SIG-M5 treated with dmso at 0.1 percent for 504 hours (cell line): Measurements from ENCODE around the gene FMNL1.

ENCODE experiments used
- DNase-seq: peaks from one replicate; lab custom pipeline; 2025; ENCODE audit not compliant: unreplicated experiment; lab: John Stamatoyannopoulos, UW

FMNL1 gene

DNA sequence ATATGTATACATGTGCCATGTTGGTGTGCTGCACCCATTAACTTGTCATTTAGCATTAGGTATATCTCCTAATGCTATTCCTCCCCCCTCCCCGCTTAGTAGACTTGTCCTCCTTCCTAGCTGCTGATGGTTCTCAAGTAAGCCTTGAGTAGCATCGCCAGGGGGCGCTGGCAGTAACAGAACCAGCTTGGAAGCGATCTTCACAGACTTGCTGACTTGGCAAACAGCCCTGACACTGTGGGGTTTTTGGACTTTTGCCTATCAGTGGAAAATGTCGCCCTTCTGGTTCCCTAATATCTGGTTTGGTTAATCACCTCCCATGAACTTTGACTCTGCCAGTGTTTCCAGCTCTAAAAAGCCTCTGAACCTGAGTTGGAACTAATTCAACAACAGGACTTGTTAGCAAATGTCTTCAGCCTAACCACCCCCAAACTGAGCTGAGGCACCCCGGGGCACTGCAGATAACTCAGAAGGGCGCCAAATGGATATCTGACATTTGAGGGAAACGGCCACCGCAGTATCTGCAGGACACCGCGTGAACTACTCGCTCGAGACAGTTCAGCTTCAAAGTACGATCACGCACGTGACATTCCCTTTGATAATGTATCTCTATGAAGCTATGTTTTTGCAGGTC, 55.6 kb downstream of the FMNL1 start:
- peak; percentile 93 for DNase-seq

DNA sequence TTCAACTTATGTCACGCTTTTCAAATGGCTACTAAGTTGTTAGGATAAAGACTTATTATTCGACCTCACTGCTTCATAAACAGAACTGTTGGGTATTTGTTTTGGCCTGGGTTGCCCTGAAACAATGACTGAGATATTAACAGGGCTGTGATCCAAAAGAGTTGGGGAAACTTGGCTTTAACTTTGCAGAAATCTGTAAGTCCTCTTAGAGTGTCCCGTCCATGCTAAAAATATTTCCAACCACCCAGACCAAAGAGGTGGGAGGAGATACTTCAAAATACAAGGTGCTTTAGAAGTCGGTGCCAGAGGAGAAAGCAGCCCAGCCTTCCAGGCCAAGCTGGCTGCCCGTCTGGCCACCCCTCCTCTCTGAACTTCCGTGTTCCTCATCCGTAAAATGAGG, 56.3 kb downstream of the FMNL1 start:
- DNase-seq = no peak

- no peak for DNase-seq
These were observed 58.2 kb downstream of the FMNL1 start for GRCh38 chr17:45279898-45280297.

DNA sequence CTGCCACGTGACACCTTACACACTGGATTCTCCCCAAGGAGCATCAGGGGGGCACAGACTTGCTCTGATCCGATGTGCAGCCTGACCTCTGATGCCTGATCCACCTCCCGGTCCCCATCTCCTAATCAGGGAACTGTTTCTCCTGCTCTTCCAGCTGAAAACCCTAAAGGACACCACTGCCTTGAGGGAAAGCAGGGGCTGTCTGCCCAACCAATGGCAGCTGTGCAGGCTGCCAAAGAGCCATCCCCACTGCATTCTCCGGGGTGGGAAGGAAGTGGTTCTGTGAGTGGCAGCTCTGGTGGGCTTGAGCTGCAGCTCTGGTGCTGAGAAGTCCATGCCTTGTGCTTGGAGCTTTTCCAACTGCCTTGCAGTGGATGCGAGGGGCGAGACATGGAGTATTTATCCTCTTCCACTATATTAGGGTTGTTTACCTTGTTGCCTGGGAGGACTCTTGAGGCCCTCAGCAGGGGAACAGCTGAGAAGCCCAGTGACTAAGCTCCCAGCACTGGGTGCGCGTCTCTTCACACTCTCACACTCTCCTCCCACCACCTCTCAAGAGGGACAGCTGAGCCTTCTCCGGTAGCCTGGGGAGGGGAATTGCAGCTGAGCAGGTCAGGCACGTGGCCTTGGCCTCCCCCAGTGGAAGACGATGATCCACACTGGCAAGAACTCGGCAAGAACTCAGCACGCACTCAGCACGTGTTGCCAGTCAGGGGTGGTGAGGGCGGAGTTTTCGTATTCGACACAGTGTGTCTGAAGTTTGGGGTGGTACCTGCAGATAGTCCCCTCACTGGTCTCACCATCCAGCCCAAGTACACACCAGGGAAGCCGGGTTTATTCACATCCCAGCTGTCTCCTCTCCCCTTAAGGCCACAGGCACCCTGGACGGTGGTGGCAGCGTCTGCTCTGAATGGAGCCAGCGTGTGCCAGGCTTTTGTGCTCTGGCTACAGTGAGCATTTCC, 61.3 kb downstream of the FMNL1 start:
- no peak for DNase-seq

- DNase-seq = no peak
These were observed 62.0 kb downstream of the FMNL1 start for GRCh38 chr17:45283711-45284110.

DNA sequence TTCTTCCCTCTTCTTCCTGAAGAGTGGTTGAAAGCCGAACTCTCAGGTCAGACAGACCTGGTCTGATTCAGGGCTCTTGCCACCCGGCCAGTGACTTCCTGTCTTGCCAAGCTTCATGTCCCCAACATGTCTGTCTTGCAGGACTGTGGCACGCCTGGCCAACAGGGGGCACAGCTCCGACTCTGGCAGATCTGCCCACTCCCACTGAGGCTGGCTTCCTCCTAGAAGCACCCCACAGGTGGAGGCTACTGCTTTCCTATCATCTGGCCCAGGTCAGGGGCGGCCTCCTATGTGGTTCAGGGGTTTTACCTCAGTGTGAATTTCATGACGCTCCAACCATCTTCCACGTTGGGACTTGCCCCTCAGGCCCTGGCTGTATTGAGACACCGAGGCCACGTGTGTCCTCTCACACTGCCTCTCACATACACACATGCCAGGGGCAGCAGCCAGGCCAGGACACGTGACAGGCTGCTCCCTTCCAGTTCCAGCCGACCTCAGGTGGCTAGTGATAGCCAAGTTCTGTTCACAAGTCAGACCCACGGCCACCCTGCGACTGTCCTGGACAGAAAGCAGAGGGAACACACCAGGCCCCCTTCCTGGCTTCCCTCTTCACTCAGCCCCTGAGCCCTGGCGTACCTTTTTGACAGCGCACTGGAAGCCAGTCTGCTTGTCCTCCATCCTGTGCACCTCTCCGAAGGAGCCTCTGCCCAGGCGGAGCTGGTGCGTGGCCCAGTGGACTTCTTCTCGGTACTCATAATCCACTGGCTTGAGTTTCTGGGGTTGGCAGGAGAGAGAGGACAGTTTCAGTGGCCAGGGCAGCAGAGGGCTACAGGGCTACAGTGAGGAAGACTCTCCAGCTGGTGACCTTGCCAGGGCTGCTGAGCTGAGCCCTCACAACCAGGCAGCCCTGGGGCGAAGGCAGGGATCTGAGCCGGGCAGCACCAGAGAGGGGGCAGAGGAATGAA, 62.8 kb downstream of the FMNL1 start:
- peak; percentile 9 for DNase-seq

GRCh38 chr17:45286286-45286685, 64.6 kb downstream of the FMNL1 start:
- no peak for DNase-seq

DNA sequence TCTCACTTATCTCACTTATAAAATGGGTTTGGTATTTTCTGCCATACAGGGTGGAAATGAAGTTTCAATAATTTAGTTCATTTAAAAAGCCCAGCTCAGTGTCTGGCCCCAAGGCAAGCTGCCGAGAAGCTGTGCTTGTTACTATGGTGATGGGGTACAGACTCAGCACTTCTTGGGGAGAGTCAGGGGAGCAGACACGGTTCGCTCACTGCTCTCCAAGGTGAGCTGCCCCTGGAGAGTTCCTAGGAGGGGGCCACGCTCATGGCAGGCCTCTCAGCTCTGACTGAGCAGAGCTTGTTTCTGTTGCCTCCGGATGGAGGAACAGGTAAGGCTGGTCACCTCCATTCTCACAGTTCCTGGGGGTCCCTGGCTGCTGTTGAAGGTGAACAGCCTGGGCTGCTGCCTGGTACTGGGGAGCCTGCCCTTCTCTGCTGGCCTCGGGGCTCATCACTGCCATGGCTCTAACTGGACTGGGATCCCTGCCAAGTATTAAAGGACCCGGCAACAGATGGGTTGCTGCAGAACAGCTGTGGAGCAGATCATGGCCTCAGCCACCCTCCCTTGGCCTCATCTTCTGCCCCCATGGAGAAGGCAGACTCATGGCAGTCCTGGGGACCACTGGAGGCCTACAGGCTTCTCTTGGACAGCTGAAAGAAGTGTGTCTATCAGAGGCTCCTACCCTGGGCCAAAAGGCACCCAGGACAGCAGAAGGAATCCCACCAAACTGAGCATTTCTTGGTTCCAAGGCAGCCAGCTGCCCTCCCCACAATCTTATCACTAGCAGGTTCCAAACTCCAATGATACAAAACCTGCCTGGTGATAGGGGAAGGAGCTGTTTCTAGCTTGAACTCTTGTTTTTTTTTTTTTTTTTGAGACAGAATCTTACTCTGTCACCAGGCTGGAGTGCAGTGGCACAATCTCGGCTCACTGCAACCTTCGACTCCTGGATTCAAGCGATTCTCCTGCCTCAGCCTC, 66.1 kb downstream of the FMNL1 start:
- no peak for DNase-seq

GRCh38 chr17:45288825-45289224, 67.1 kb downstream of the FMNL1 start:
- no peak for DNase-seq

DNA sequence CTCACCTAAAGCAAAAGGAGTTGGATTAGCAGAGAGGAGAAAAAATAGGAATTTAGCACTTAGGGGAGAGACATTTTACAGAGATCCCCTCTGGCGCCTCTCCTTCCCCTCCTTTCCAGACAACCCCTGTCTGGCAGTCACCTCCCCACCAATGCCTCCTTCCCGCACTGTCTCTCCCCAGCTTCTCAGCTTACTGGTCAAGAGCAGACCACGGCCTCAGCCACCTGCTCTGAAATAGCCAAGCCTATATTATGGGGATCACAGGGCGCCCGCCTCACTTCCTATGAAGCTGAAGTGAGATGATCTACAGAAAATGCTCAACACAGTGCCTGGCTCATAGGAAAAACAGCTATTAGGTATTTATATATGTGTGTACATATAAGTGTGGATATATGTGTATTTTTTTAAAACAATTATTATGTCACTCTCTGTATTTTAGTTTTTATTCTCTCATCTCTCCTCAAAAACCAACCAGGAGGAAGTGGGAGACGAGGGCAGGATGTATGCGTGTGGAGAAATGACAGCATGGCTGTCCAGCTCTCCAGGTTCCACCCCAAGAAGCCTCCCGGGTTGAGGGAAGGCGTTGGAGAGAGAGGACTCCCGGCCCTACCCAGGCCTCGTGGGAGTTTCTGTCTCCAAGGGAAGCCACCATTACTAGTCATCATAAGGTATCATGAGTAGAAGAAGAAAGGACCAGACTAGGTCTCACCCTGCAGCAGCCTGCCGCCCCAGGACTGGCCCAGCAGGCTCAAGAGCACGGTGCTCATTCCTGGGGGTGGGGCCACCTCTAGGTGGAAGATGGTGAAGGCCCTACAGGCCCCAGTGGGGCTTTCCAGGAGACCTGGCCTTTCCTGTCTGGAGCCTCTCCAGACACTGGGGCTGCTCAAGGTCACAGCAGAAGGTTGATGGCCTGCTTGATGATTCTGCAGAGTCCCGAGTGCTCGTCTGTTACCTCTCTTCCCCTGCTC, 67.9 kb downstream of the FMNL1 start:
- no peak for DNase-seq

GRCh38 chr17:45290269-45290765, 68.6 kb downstream of the FMNL1 start:
- DNase-seq = no peak

GRCh38 chr17:45291171-45291805, 69.6 kb downstream of the FMNL1 start:
- DNase-seq = peak; percentile 36

DNA sequence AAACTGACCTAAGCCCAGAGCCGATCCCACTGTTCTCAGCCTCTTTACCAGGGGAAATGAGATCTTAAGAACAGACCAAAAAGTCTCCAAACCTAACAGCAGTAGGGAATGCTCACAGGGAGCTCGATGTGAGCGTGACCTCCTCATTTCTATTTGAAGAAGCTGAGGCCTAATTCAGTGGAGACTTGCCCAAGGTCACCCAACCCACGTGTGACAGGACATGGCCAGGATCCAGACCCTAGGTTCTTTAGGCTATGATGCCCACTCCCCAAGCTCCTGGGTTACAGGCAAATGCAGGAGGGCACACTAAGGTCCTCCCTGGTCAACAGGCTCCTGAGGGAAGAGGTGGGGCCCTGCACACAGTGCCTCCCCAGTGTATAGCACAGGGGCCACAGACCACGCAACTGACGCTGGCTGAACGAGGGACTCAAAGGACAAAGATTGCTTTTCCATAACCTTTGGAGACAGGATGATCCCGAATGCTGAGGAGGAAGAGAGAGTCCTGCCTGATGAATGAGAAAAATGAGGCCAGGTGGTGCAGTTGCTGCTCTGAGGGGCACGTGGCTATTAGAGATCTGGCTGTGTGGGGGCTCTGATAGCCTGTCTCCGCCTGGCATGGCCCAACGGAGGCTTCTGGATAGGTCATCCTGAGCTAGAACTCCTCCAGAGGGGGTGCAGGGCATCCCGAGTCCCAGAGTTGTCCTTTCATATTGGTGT, 71.2 kb downstream of the FMNL1 start:
- no peak for DNase-seq

DNA sequence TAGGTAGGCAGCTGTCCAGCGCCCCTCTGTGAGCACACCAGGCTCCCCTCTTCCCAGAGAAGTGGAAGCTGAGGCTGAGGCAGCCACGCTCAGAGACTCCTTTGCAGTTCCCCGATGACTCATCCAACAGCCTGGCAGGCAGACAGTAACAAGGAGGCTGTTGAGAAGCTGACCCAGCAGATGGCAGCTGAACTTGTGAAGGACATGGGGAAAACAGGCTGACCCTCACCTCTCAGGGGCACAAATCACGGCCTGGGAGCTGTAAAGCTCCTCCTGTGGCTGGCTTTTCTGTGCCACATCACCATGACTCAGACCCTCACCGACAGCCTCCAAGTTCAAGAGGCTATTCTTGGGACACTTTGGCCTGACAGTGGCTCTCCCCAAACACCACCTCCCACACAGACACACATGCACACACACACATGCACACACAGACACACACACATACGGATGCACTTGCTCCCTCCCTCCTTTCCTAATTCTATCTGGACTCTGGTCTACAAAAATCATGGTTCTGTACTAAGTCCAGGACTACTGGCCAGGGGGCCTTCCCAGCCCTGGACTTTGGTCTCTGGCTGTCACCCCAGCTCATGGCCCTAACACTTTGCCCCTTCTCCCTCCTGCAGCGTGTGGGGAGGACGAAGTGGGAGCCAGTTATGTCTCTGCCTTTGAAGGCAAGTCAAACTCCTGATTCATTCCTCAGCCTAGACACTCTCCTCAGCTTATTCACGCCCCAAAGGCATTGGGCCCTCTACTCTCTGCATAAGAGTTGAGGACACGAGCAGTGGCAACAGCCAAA, 71.9 kb downstream of the FMNL1 start:
- peak; percentile 61 for DNase-seq

DNA sequence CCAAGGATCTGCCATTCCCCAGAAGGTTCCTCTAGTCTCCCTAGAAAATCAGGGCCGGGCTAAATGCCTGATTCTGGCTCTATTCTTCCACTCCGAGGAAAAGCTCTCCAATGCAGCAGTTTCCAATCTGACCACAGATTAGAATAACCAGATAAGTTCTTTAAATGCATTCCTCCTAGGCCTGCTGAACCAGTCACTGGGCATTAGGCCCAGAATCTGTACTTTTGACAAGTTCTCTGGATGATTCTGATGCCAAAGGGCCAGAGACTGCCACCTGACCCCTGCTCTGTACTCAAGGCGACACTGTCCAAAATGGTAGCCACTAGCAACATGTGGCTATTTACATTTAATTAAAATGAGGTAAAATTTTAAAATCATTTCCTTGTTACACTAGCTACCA, 72.8 kb downstream of the FMNL1 start:
- peak; percentile 17 for DNase-seq

GRCh38 chr17:45296003-45296832, 74.5 kb downstream of the FMNL1 start:
- peak; percentile 97 for DNase-seq
